NCI-H128 (cell line): ENCODE data around the gene BBLN.
"Not testable (repeated sequence)": the region's sequence is repeated elsewhere in the genome, so short reads cannot be mapped to it uniquely, and the experiment has no call there.

Experiments
- DNase-seq: peaks from one replicate; lab custom pipeline; 2025; ENCODE audit not compliant: unreplicated experiment; lab: John Stamatoyannopoulos, UW

Gene BBLN

GRCh38 chr9:128124451-128124850 is 35.6 kb upstream of the BBLN start:
- no peak for DNase-seq

GRCh38 chr9:128124873-128125579 is 35.0 kb upstream of the BBLN start:
- DNase-seq: peak; percentile 25

- no peak for DNase-seq
These were observed 34.3 kb upstream of the BBLN start for GRCh38 chr9:128125580-128126354.

- peak; percentile 48 for DNase-seq
These were observed 32.5 kb upstream of the BBLN start, which contains the start of gene PTGES2 for GRCh38 chr9:128127568-128127989. Gene PTGES2 (minus strand): TSS chr9:128127729. CDS start chr9:128127717, 12 bp downstream.

GRCh38 chr9:128127990-128128835 is 31.9 kb upstream of the BBLN start:
- DNase-seq: peak; percentile 63

DNA sequence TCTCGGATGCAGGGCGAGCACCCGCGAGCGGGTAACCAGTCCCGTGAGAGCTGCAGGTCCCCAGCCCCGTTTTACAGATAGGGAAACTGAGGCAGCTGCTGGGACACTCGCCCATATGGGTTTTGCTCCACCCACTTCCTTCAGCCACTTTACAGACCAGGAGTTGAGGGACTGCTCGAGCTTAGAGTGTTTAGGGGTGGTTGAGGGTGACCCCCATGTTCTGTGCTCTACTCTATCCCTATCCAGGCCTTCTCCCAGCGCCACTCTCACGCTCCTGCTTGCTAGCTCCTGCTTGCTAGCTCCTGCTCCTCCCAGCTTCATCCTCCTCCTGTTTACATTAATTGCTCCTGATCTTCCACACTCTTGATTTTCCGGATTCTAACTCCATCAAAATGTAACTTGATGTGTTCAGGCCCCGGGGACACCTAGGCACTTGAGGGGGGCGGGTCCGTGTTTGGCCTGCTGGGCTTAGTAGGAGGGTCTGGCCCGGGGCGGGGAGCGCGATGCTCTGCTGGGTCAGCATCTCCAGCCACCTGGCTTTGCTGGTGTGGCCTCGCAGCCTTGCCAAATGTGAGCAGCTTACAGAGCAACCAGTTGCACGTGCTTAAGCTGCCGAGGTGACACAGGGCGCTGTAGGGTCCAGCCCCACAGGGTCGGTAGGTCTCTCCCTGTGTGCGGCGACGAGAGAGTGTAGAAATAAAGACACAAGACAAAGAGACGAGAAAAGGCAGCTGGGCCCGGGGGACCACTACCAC is 31.1 kb upstream of the BBLN start:
- no peak for DNase-seq

GRCh38 chr9:128129976-128130590 is 30.0 kb upstream of the BBLN start:
- not testable (repeated sequence) for DNase-seq

DNA sequence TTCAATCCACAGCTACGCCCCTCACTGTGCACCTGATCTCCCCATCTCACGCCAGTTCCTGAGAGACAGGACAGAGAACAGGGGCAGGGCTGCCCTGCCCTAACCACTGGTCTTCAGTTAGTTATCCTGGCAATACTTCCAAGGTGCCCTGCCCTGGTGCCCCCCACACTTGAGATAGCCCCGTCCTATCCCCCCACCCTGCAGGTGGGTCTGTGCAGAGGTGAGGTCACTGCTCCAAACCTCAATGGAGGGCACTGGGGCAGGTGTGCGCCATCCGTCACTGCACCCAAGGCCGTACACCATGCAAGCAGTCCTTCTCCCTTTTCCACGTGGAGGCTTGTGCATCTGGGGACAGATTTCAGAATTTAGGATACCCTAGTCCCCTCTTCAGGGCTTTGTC is 29.4 kb upstream of the BBLN start:
- not testable (repeated sequence) for DNase-seq

GRCh38 chr9:128131346-128131745 is 28.7 kb upstream of the BBLN start:
- DNase-seq: not testable (repeated sequence)

DNA sequence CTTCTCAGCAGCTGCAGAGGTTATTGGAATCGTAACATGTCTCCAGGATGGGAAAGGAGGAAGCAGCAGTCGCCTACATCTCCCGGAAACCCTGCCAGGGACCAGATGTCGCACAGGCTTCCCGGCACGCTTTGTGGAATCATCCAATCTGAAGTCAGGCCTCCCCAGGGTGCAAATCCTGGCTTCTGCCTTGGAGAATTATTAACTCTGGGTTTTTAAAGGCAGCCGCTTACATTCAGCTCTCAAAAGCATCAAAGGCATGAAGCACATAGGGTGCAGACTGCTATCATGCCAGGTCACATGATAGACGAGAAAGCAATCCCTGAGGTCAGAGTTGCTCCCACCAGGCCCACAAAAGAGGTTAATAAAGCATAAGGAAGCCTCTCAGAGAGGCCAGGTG is 27.9 kb upstream of the BBLN start:
- not testable (repeated sequence) for DNase-seq

GRCh38 chr9:128135561-128135960 is 24.5 kb upstream of the BBLN start:
- not testable (repeated sequence) for DNase-seq

DNA sequence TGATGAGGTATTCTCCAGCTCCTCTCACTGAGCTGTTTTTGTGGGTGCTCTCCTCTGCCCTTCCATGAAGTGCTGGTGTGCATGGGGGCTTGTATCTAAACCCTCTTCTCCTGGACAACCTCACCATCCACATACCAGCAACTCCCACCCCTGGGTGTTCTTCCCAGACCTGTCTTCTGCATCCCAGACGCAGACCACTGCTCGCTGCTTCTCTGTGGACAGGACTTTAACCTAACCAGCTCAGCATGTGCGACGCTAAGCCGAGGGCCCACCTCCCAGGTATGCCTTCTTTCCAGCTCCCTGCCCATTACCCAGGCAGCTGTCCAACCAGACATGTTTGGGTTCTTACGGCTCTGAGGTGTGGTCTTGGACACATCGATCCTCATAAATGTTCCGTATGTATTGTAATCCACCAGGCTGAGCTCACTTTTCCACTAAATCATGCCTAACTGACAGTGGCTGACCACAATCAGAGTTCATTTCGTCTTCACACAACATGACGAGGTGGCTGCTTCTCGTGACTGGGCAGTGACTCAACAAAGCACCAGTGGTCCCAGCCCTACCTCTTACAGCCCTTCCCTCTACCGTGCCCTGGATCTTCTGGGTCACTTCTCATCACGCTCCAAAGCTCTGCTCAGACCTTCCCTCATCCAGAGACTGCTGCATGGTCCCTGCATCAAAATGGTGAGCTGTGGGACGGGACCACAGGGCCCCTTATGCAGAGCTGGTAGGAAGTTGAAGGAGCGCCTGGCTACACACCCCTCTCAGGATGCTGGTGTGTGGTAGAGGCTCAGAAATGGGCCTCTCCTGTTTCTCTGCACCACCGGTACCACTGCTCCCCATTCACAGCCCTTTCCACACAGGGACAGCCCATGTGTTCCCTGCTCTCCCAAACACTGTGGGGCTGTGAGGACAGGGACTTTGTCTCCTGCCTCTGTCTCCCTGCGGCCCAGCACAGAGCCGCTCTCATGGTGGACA is 23.0 kb upstream of the BBLN start:
- no peak for DNase-seq

GRCh38 chr9:128138001-128138400 is 22.1 kb upstream of the BBLN start:
- no peak for DNase-seq

- DNase-seq: no peak
These were observed 20.4 kb upstream of the BBLN start for GRCh38 chr9:128139621-128140020.

DNA sequence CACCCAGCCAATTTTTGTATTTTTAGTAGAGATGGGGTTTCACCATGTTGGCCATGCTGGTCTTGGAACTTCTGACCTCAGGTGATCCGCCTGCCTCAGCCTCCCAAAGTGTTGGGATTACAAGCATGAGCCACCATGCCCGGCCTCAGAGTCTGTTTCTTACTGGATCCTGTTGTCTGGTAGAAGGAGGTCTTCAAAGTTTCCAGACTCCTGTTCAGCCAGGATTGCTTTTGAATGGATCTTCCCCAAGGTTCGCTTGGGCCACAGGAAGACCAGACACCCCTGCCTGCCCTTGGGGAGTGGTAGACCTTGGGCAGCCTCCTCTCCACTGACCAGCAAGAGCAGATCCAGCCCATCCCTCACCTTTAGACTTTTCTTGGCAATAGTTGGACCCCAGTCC is 18.5 kb upstream of the BBLN start:
- DNase-seq: no peak

- no peak for DNase-seq
These were observed 18.0 kb upstream of the BBLN start for GRCh38 chr9:128142061-128142460.

DNA sequence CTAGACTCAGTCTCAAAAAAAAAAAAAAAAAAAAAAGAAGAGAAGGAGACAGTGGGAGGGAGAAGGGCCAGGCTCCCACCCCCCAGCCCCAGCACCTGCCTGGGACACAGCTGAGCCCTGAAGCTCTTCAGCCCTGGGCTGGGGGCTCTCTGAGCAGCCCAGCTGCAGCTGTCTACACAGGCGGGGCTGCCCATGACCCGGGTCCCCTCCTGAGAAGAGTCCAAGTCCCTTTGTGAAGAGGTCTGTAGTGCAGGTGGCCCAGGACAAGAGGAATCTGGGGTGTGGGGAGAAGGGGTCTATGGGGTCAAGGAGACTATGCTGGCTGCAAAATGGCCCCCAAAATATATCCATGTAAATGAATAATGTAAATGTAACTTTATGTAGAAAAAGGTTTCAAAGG is 17.5 kb upstream of the BBLN start:
- DNase-seq: no peak

DNA sequence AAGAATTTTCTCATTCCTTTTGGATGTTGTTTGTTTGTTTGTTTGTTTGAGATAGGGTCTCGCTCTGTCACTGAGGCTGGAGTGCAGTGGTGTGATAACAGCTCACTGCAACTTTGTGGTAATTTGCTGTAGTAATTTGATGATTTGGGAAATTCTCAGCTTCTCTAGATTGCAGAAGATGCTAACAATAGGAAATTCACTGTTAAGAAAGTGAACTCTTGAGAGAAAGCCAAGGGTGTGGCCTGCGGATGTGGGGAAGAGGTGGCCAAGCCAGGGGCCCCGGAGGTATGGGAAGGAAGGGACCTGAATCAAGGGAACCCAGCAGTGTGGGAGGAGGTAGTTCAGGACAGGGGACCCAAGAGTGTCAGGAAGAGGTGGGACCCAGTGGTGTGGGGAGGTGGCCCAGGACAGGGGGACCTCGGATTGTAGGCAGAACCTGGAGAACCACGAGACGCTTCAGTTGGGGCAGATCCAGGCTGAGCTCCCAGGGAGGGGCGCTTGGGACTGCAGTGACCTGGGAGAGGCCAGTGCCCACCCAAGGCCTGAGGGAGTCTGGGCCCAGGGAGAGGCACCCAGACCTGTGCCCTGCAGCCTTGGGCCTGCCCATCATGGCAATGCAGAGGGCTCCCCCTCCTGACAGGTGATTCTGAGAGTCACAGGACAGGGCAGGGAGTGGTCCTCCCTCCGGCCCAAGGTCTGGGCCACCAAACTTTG is 16.4 kb upstream of the BBLN start:
- no peak for DNase-seq
